Nephron progenitor cell (in vitro differentiated cells): Measurements from ENCODE around the gene ABCG1.
"Not testable (repeated sequence)": the region's sequence is repeated elsewhere in the genome, so short reads cannot be mapped to it uniquely, and the experiment has no call there.

Source experiments
- DNase-seq: peaks from one replicate; pipeline ENCODE4 v3.0.0; 2021
- H3K27ac Mint-ChIP-seq: 2 replicates; pipeline ENCODE4 v1.8.0; 2021; ENCODE audit warnings: mild to moderate bottlenecking, moderate library complexity, mixed read lengths
- H3K27me3 Mint-ChIP-seq: 2 replicates; pipeline ENCODE4 v1.8.0; 2021; ENCODE audit warnings: mild to moderate bottlenecking, low read depth, mixed read lengths; ENCODE audit not compliant: poor library complexity
- H3K36me3 Mint-ChIP-seq: 2 replicates; pipeline ENCODE4 v1.8.0; 2021; ENCODE audit warnings: low read depth, mixed read lengths
- H3K4me1 Mint-ChIP-seq: 2 replicates; pipeline ENCODE4 v1.8.0; 2021; ENCODE audit warnings: mixed read lengths
- H3K4me3 Mint-ChIP-seq: 2 replicates; pipeline ENCODE4 v1.8.0; 2021; ENCODE audit warnings: mild to moderate bottlenecking, moderate library complexity, mixed read lengths
- H3K9me3 Mint-ChIP-seq: 2 replicates; pipeline ENCODE4 v1.8.0; 2021; ENCODE audit warnings: mild to moderate bottlenecking, moderate library complexity, mixed read lengths
- CTCF ChIP-seq: fragments of 200-600 bp; sonication (generic); IDR thresholded peaks from 2 replicates; pipeline ENCODE4 v1.5.0; 2021; ENCODE audit warnings: antibody characterized with exemption

The ABCG1 gene

GRCh38 chr21:42175110-42175710, 43.7 kb upstream of the ABCG1 start:
- Mint-ChIP-seq H3K27ac (no peak overlapping the region), H3K4me3 (no peak overlapping the region), H3K4me1 (no peaks in the 10 kb centered on the region)

GRCh38 chr21:42176859-42177258, 42.1 kb upstream of the ABCG1 start:
- Mint-ChIP-seq H3K27ac (no peak overlapping the region), H3K4me1 (no peaks in the 10 kb centered on the region), H3K27me3 (peaks cover 11% of the 10 kb centered on the region), H3K9me3 (no peaks in the 10 kb centered on the region), H3K4me3 (no peak overlapping the region), H3K36me3 (no peaks in the 10 kb centered on the region)
- no peak for TF ChIP-seq CTCF
- no peak for DNase-seq

More at GRCh38 chr21:42175110-42175710, 43.7 kb upstream of the ABCG1 start:
- H3K36me3 Mint-ChIP-seq: no peaks in the 10 kb centered on the region
- no peak for DNase-seq
- TF ChIP-seq CTCF: no peak
- H3K9me3 Mint-ChIP-seq: no peaks in the 10 kb centered on the region
- H3K27me3 Mint-ChIP-seq: peaks cover 11% of the 10 kb centered on the region

DNA sequence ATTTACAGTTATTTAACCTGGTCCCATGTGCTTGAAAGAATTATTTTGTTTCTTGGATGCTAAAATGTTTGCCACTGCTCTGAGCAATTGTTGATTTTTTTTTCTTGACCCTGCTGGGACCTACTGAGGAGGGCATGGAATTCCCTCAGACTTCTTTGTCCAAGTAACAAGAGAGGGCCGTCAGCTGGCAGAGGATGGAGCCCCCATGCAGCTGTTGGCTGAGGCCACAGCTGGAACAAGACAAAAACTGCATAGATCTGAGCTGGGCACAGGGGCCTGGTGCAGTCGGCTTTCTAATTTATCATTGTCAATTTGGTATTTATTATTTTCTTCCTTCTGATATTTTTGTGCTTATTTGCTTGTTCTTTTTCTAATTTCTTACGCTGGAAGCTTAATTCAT, 39.6 kb upstream of the ABCG1 start:
- H3K9me3 Mint-ChIP-seq: no peaks in the 10 kb centered on the region
- no peak for DNase-seq
- H3K27ac Mint-ChIP-seq: no peak overlapping the region
- H3K4me1 Mint-ChIP-seq: no peaks in the 10 kb centered on the region
- H3K36me3 Mint-ChIP-seq: no peaks in the 10 kb centered on the region
- H3K27me3 Mint-ChIP-seq: peaks cover 11% of the 10 kb centered on the region
- no peak overlapping the region for H3K4me3 Mint-ChIP-seq
- TF ChIP-seq CTCF: no peak

GRCh38 chr21:42180001-42180400, 38.9 kb upstream of the ABCG1 start:
- H3K27ac Mint-ChIP-seq, H3K36me3 Mint-ChIP-seq, DNase-seq, H3K9me3 Mint-ChIP-seq, H3K4me3 Mint-ChIP-seq, H3K4me1 Mint-ChIP-seq: not testable (repeated sequence)
- peaks cover 14% of the 10 kb centered on the region for H3K27me3 Mint-ChIP-seq

DNA sequence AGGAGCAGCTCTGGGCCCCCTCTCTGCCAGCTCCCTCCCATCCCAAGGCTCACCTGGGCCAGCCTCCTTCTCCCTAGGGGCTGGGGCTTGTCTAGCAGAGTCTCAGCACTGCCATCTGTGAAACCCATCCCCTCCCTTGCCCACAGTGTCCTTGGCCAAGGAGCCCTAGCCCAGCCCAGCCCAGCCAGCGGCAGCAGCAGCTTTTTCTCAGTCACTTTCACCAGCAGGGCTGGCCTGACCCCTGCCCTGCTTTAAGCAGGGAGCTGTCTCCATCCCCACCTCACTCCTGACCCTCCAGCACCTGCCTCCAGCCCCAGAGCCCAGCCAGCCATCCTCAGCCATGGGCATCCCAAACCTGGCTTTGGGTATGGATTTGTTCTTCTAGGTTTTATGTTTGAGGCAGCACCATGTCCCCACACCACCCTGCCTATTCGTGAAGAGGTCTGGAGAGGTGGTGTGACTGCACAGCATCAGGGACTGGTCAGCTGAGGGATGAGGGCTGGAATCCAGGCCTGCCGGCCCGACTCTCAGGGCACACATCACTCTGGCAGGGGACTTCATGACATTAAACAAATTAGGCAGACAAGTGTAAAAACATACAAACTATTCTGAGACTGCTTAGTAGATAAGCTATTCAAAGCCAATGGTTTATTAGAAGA, 36.1 kb upstream of the ABCG1 start:
- no peak overlapping the region for H3K4me3 Mint-ChIP-seq
- peaks cover 9% of the 10 kb centered on the region for H3K36me3 Mint-ChIP-seq
- DNase-seq: no peak
- peaks cover 19% of the 10 kb centered on the region for H3K9me3 Mint-ChIP-seq
- peaks cover 7% of the 10 kb centered on the region for H3K27me3 Mint-ChIP-seq
- no peak overlapping the region for H3K27ac Mint-ChIP-seq
- TF ChIP-seq CTCF: no peak
- H3K4me1 Mint-ChIP-seq: no peaks in the 10 kb centered on the region

DNA sequence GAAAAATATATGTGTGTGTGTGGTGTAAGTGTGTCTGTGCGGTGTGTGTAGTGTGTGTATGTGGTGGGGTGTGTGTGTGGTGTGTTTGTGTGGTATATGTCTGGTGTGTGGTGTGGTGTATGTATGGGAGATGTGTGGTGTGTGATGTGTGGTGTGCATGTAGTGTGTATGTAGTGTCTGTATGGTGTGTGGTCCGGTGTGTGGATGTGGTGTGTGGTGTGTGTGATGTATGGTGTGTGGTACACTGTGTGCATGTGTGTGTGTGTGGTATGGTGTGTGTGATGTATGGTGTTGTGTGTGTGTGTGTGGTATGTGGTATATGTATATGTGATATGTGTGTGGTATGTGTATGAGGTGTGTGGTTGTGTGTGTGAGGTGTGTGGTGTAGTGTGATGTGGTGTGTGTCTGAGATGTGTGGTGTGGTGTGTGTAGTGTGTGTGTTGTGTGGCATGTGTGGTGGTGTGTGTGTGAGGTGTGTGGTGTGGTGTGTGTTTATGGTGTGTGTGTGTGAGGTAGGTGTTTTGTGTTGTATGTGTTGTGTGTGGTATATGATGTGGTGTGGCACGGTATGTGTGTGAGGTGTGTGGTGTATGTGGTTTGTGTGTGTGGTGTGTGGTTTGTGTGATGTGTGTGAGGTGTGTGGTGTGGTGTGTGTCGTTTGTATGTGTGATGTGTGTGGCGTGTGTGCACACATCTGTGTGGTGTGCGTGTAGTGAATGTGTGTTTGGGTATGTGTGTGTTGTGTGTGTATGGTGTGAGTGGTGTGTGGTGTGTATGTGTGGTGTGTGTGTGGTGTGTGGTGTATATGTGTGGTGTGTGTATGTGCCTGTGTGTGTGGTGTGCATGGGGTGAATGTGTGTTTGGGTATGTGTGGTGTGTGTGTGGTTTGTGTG, 35.3 kb upstream of the ABCG1 start:
- TF ChIP-seq CTCF: no peak
- no peak for DNase-seq
- Mint-ChIP-seq H3K4me3 (no peak overlapping the region), H3K27me3 (peaks cover 7% of the 10 kb centered on the region), H3K9me3 (peaks cover 19% of the 10 kb centered on the region), H3K27ac (no peak overlapping the region), H3K4me1 (no peaks in the 10 kb centered on the region), H3K36me3 (peaks cover 9% of the 10 kb centered on the region)
